Nephron (organoid): ENCODE data around the gene NAALADL1.
"Not testable (repeated sequence)": the region's sequence is repeated elsewhere in the genome, so short reads cannot be mapped to it uniquely, and the experiment has no call there.

Experiments
- H3K27ac Mint-ChIP-seq, 3 experiments: 2 replicates each; pipeline ENCODE4 v1.8.0; 2020; ENCODE audit warnings: mixed read lengths in 3 of 3, mild to moderate bottlenecking in 2 of 3, moderate library complexity in 1 of 3
- H3K27me3 Mint-ChIP-seq: 2 replicates; pipeline ENCODE4 v1.8.0; 2021; ENCODE audit warnings: low read depth, mild to moderate bottlenecking, moderate library complexity, mixed read lengths
- H3K36me3 Mint-ChIP-seq: 2 replicates; pipeline ENCODE4 v1.8.0; 2020; ENCODE audit warnings: low read depth, mixed read lengths
- H3K4me1 Mint-ChIP-seq: 2 replicates; pipeline ENCODE4 v1.8.0; 2020; ENCODE audit warnings: mixed read lengths
- H3K4me3 Mint-ChIP-seq, 3 experiments: 2 replicates each; pipeline ENCODE4 v1.8.0; 2020; ENCODE audit warnings: mild to moderate bottlenecking in 3 of 3, mixed read lengths in 3 of 3, moderate library complexity in 2 of 3
- H3K9me3 Mint-ChIP-seq: 2 replicates; pipeline ENCODE4 v1.8.0; 2020; ENCODE audit warnings: mixed read lengths
- CTCF ChIP-seq, 3 experiments: fragments of 200-600 bp; sonication (generic); IDR thresholded peaks; one replicate each; pipeline ENCODE4 v1.5.0; 2021; ENCODE audit warnings: antibody characterized with exemption in 3 of 3; ENCODE audit not compliant: unreplicated experiment in 3 of 3

Gene NAALADL1

GRCh38 chr11:65032216-65032615 lies 26.1 kb downstream of the NAALADL1 start:
- Mint-ChIP-seq H3K9me3 (no peaks in the 10 kb centered on the region), H3K4me1 (peaks cover 9% of the 10 kb centered on the region), H3K4me3 (no peak overlapping the region), H3K27ac (no peak overlapping the region), H3K27me3 (no peaks in the 10 kb centered on the region), H3K36me3 (peaks cover 4% of the 10 kb centered on the region)
- TF ChIP-seq CTCF (IDR thresholded peaks at IDR 0.05; ENCODE audit: unreplicated experiment in 3 of 3) = no peak

GRCh38 chr11:65027213-65028067 lies 30.9 kb downstream of the NAALADL1 start, which contains the start of gene SNX15:
Gene SNX15, plus strand, starts transcription at chr11:65027439. Its CDS starts 99 bp downstream, at chr11:65027538.
- H3K27ac Mint-ChIP-seq = peak within 1 kb of the TSS; percentile 71 to 92 (median 73)
- H3K4me1 Mint-ChIP-seq = peaks cover 9% of the 10 kb centered on the region
- no peaks in the 10 kb centered on the region for H3K36me3 Mint-ChIP-seq
- H3K9me3 Mint-ChIP-seq = no peaks in the 10 kb centered on the region
- peak; percentile 82 to 92 (median 86) for TF ChIP-seq CTCF (IDR thresholded peaks at IDR 0.05; ENCODE audit: unreplicated experiment in 3 of 3)
- peak within 1 kb of the TSS; percentile 82 for H3K4me3 Mint-ChIP-seq
- H3K27me3 Mint-ChIP-seq = no peaks in the 10 kb centered on the region

- H3K4me1 Mint-ChIP-seq = peaks cover 9% of the 10 kb centered on the region
- peak overlapping the region; percentile 82 for H3K4me3 Mint-ChIP-seq
- H3K9me3 Mint-ChIP-seq = no peaks in the 10 kb centered on the region
- peaks cover 5% of the 10 kb centered on the region for H3K36me3 Mint-ChIP-seq
- H3K27ac Mint-ChIP-seq = peak overlapping the region; percentile 71 to 92 (median 73)
- no peaks in the 10 kb centered on the region for H3K27me3 Mint-ChIP-seq
- no peak for TF ChIP-seq CTCF (IDR thresholded peaks at IDR 0.05; ENCODE audit: unreplicated experiment in 3 of 3)
Observed at GRCh38 chr11:65026810-65027209, 31.5 kb downstream of the NAALADL1 start.

GRCh38 chr11:65023502-65023901 lies 34.9 kb downstream of the NAALADL1 start:
- not testable (repeated sequence) for H3K27me3 Mint-ChIP-seq, H3K9me3 Mint-ChIP-seq, H3K4me3 Mint-ChIP-seq, H3K4me1 Mint-ChIP-seq
- peaks cover 14% of the 10 kb centered on the region for H3K36me3 Mint-ChIP-seq
- peak overlapping the region; percentile 5 to 75 (median 20) for H3K27ac Mint-ChIP-seq

GRCh38 chr11:65021509-65021908 lies 36.8 kb downstream of the NAALADL1 start:
- H3K27ac Mint-ChIP-seq = no peak overlapping the region
- no peak overlapping the region for H3K4me3 Mint-ChIP-seq
- TF ChIP-seq CTCF (IDR thresholded peaks at IDR 0.05; ENCODE audit: unreplicated experiment in 3 of 3) = no peak
- peaks cover 30% of the 10 kb centered on the region for H3K36me3 Mint-ChIP-seq
- peaks cover under 1% of the 10 kb centered on the region for H3K4me1 Mint-ChIP-seq
- H3K27me3 Mint-ChIP-seq = peaks cover 3% of the 10 kb centered on the region
- H3K9me3 Mint-ChIP-seq = peaks cover 1% of the 10 kb centered on the region

- Mint-ChIP-seq H3K27me3 (peaks cover 3% of the 10 kb centered on the region), H3K4me1 (peaks cover 5% of the 10 kb centered on the region), H3K4me3 (no peak overlapping the region), H3K36me3 (peaks cover 35% of the 10 kb centered on the region), H3K9me3 (peaks cover 4% of the 10 kb centered on the region), H3K27ac (no peak overlapping the region)
- TF ChIP-seq CTCF (IDR thresholded peaks at IDR 0.05; ENCODE audit: unreplicated experiment in 3 of 3) = no peak
Observed at GRCh38 chr11:65021003-65021402, 37.4 kb downstream of the NAALADL1 start.
